GM21447 (cell line): ENCODE results near the gene OR52I2.

Experiments used
- ATAC-seq: cut with Tn5 transposase; IDR thresholded peaks from one replicate; pipeline ENCODE4 v1.9.1; 2021; ENCODE audit not compliant: unreplicated experiment

Gene OR52I2

DNA sequence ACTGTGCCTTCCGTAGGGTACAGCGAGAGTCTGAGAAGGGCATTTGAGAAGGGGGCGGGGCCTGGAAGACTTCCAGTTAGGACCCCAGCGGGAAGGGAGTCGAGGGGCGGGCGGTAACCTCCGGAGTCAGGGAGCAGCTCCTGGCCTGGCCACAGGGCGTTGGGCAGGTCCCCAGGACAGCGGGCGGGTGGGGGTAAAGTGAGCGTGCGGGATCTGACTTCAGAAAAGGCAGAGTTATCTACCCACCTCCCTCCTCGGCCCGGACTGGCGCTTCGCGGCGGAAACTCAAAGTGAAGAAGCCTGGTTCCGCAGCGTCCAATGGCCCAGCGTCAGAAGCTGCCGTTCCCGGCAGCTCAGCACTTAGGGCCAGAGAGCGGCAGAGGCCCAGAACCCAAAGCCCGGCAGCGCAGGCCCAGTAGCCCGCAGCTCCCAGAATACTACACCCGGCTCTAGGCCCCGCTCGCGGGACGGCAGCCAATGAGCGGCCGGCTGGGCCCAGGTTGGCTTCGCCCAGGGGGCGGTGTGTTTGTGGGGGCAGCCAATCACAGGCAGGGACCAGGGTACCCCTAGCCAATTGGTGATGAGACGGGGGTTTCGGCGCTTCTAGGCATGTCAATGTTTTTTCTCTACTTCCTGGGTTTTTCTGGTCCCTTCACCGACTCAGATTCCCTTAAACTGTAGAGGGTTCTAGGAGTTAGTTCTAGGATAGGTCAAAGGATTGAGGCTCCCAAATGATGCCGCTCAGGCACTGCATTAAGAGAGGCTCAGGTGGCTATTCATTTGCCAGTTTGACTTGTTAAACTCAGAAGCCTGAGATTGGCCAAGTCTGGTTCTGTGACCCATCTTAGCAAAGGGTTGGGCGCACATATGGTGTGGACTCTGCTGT, 26.5 kb downstream of the OR52I2 start, which contains the start of gene TRIM68:
Gene TRIM68 (minus strand): TSS at position 451 of the 886 bp plus-strand sequence. CDS start 2,727 bp downstream, outside the sequence.
- peak; percentile 100 for ATAC-seq

DNA sequence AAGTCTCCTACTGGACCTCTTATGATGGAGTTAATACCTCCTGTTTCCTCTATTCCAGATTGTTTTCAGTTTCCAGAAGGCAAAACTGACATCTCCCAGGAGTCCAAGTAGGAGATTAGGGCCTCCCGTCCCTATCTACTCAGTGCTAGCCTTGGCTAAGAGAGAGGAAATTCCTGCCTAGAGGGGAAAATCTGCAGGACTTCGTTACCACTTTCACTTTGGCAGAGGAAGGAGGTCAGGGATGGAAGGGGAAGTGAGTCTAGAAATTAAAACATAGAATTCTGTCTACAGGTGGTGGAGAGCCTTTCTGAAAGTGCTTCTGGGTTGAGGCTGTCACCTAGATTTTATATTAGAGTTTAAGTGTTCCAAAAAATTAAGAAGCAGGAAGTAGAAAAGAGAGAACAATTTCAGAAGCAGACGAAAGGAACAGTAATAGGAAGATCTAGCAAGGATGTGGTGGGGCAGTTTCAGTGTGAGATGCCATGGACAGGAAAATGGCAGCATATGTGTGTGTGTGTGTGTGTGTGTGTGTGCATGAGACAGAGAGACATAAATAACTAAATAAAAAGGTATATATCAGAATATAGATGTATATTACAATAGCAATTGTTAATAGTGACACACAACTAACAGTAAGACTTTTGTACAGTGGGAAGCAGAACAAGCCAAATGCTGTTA, 28.9 kb downstream of the OR52I2 start:
- ATAC-seq: no peak

DNA sequence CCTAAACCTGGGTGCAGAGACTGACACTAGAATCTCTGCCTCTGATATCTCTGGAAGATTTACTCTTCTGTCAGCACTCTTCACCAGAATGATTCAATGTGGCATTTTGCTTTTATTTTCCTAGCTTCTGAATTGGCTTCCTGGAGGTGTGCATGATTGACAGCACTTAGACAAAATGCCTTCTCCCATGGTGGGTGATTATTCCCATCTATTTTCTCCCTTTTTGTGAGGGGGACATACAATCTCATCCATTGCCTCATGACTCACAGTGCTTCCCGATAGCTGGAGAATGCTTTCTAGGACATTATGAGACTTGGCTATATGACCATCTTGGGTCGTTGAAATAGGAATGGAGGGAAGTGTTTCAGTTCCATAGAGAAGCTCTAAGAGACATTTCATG, 30.4 kb downstream of the OR52I2 start:
- ATAC-seq: no peak

GRCh38 chr11:4615856-4616444, 34.4 kb downstream of the OR52I2 start:
- ATAC-seq: no peak

- no peak for ATAC-seq
Observed at GRCh38 chr11:4619514-4619913, 38.0 kb downstream of the OR52I2 start.

DNA sequence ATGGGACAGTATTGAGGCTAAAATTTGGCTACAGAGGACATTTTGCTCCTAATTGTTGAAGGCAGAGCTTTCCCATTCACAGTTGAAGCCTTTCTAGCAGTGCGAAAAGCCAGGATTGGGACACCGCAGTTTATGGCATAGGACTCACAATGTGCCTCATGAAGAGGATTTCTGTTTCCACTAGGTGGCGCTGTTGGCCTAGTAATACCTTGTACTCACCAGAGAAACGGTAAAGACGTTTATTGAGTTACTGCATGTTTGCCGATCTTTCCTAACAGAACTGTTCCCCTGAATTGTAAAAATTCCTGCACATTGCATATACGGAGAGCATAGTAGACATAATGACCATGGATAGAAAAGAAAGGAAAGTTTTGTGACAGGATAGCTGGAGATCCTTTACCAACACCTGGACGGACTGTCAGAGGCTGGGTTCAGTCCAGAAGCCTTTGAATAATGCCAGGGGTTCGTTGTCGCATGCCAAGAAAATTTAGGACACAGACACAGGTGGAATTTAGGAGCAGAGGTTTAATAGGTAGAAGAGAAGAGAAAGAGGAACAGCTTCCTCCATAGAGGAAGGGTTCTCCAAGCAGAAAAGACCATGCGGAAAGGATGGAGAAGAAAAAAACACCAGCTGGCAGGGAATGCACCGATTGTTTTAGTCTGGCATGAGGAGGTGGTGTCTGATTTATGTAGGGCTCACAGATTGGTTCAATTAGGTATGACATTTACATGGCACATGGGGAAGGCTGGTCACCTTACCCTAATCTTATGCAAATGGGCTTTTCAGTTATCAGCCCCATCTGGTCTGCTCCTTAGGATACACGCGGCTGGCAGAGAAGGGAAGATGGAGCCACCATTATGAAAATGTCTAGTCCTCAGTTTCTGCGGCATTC, 44.9 kb downstream of the OR52I2 start:
- ATAC-seq: no peak

- no peak for ATAC-seq
Observed at GRCh38 chr11:4636136-4636535, 54.6 kb downstream of the OR52I2 start.

GRCh38 chr11:4636962-4637661, 55.6 kb downstream of the OR52I2 start, which contains the start of gene OR51D1:
Gene OR51D1 (plus strand): TSS chr11:4637477. CDS start chr11:4639791, 2,314 bp downstream.
- ATAC-seq: peak; percentile 93

GRCh38 chr11:4637662-4638047, 56.1 kb downstream of the OR52I2 start:
- ATAC-seq: no peak

GRCh38 chr11:4639931-4640330, 58.4 kb downstream of the OR52I2 start:
- no peak for ATAC-seq

- ATAC-seq: no peak
Observed at GRCh38 chr11:4641501-4641900, 60.0 kb downstream of the OR52I2 start.

DNA sequence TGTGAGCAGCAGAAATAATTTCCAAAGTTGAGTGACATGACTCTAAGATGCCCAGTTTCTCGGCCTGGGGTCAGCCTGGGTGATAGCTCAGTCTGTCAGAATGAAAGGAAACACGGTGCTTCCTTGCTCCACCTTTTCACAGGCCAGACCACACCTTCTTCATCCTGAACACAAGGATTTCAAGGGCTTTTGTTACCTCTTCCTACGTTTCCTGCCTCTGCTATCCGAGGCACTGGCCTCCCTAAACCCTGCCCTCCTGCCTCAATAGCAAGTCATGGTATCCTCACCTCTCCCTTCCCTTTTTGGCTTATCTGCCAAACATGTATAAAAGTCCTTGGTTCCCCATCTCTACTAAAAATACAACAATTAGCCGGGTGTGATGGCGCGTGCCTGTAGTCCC, 60.5 kb downstream of the OR52I2 start:
- ATAC-seq: no peak
